ENCODE results near the gene LCA5L. TPM values are rescaled to one million over a fixed set of nuclear protein-coding genes. Genes with fewer than 3 reads are reported as not detected.
A peak's percentile ranks its signal among the peaks of the same experiment; 100 is the strongest.

LCA5L gene
- total and polyA plus RNA-seq, 2 of the 13 experiments (the other 11 are each of a cell fraction or from before 2014, with no cell fraction given), result 0.13 to 0.55 TPM

DNA sequence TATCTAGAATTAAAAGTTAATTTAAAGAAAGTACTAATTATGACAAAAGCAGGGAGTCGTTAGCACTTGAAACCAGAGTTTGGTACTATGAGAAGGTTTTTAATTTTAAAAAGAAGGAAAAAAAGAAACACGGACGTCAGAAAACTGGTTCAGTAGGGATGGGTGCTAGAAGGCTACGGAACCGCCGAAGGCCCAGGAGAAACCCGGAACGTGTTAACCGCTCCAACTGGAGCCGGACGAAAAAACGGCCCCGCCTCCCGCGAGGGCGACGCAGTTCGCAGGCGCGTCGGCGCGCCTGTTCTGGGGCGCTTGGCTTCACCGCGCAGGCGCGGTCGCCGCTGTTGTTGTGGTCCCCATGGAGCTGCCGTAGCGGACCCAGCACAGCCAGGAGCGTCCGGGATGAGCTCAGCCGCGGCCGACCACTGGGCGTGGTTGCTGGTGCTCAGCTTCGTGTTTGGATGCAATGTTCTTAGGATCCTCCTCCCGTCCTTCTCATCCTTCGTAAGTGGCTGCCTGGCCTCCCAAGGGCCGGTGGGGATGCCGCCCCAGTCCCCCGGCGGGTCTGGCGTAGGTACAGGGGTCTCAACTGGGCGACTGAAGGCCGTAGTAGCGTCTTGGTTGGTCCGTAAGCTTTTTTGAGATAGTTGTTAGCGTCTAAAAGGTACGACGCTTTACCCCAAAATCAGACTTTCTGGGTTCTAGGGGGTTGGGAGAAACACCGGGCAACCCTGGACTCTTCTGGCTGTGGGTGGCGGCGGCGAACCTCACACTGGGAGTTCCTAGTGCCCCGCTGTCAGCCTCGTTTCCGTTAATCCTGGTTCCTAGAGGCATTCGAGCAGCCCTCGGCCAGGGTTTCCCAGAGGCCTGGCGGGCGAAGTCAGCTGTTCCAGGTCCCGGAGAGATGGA, 65.3 kb downstream of the LCA5L start (continued):
- TF ChIP-seq, protein P1, sequence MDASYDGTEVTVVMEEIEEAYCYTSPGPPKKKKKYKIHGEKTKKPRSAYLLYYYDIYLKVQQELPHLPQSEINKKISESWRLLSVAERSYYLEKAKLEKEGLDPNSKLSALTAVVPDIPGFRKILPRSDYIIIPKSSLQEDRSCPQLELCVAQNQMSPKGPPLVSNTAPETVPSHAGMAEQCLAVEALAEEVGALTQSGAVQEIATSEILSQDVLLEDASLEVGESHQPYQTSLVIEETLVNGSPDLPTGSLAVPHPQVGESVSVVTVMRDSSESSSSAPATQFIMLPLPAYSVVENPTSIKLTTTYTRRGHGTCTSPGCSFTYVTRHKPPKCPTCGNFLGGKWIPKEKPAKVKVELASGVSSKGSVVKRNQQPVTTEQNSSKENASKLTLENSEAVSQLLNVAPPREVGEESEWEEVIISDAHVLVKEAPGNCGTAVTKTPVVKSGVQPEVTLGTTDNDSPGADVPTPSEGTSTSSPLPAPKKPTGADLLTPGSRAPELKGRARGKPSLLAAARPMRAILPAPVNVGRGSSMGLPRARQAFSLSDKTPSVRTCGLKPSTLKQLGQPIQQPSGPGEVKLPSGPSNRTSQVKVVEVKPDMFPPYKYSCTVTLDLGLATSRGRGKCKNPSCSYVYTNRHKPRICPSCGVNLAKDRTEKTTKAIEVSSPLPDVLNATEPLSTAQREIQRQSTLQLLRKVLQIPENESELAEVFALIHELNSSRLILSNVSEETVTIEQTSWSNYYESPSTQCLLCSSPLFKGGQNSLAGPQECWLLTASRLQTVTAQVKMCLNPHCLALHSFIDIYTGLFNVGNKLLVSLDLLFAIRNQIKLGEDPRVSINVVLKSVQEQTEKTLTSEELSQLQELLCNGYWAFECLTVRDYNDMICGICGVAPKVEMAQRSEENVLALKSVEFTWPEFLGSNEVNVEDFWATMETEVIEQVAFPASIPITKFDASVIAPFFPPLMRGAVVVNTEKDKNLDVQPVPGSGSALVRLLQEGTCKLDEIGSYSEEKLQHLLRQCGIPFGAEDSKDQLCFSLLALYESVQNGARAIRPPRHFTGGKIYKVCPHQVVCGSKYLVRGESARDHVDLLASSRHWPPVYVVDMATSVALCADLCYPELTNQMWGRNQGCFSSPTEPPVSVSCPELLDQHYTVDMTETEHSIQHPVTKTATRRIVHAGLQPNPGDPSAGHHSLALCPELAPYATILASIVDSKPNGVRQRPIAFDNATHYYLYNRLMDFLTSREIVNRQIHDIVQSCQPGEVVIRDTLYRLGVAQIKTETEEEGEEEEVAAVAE (CRISPR knock-in tag; IDR thresholded peaks at IDR 0.05; ENCODE audit: borderline replicate concordance), result 0 out of 2 replicates have a peak, but pooled peaks have one; percentile 39
- TF ChIP-seq NKX3-1 (CRISPR knock-in tag; IDR thresholded peaks at IDR 0.05) (0 out of 2 replicates have a peak, but pooled peaks have one; percentile 31), ZNF589 (CRISPR knock-in tag; conservative IDR thresholded peaks at IDR 0.05) (no peak), GATAD1 (CRISPR knock-in tag; IDR thresholded peaks at IDR 0.05) (peak; percentile 68; the same call in 1 of the 2 replicates), TAF1 (CRISPR knock-in tag; IDR thresholded peaks at IDR 0.05) (peak; percentile 73), FOXK1 (CRISPR knock-in tag; IDR thresholded peaks at IDR 0.05; ENCODE audit: borderline replicate concordance, low read depth) (peak; percentile 80; the same call in 1 of the 2 replicates), SAP130 (CRISPR knock-in tag; IDR thresholded peaks at IDR 0.05; ENCODE audit: low read depth) (peak; percentile 90), HES4 (CRISPR knock-in tag; IDR thresholded peaks at IDR 0.05; ENCODE audit: borderline replicate concordance) (peak; percentile 47; the same call in 1 of the 2 replicates)
- TF ChIP-seq, protein P2, sequence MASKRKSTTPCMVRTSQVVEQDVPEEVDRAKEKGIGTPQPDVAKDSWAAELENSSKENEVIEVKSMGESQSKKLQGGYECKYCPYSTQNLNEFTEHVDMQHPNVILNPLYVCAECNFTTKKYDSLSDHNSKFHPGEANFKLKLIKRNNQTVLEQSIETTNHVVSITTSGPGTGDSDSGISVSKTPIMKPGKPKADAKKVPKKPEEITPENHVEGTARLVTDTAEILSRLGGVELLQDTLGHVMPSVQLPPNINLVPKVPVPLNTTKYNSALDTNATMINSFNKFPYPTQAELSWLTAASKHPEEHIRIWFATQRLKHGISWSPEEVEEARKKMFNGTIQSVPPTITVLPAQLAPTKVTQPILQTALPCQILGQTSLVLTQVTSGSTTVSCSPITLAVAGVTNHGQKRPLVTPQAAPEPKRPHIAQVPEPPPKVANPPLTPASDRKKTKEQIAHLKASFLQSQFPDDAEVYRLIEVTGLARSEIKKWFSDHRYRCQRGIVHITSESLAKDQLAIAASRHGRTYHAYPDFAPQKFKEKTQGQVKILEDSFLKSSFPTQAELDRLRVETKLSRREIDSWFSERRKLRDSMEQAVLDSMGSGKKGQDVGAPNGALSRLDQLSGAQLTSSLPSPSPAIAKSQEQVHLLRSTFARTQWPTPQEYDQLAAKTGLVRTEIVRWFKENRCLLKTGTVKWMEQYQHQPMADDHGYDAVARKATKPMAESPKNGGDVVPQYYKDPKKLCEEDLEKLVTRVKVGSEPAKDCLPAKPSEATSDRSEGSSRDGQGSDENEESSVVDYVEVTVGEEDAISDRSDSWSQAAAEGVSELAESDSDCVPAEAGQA (IDR thresholded peaks at IDR 0.05; ENCODE audit: low read depth), result peak; percentile 60; the same call in 1 of the 2 replicates
- TF ChIP-seq, protein P2 (CRISPR knock-in tag; IDR thresholded peaks at IDR 0.05; ENCODE audit: borderline replicate concordance), result no peak
